Muscle of back (tissue), 11 donors: Measurements from ENCODE around the gene MAP7D3. TPM values are rescaled to one million over a fixed set of nuclear protein-coding genes. Genes with fewer than 3 reads are reported as not detected.
"Not testable (repeated sequence)": the region's sequence is repeated elsewhere in the genome, so short reads cannot be mapped to it uniquely, and the experiment has no call there.

Experiments used
- DNase-seq, 3 donors: peaks; one replicate each; pipeline versions ENCODE4 v3.0.0 to v3.0.0-alpha.2; 2013
- polyA plus RNA-seq, 10 donors: library from polyadenylated mRNA; unstranded; fragments of 120-200 nt; gene quantifications; one replicate each; pipeline ENCODE4 v1.2.1, GENCODE V29; 2013; ENCODE audit not compliant: insufficient read length in 10 of 10

MAP7D3 gene
- polyA plus RNA-seq, 10 donors: 13.4 to 22.0 (median 17.4) TPM

DNA sequence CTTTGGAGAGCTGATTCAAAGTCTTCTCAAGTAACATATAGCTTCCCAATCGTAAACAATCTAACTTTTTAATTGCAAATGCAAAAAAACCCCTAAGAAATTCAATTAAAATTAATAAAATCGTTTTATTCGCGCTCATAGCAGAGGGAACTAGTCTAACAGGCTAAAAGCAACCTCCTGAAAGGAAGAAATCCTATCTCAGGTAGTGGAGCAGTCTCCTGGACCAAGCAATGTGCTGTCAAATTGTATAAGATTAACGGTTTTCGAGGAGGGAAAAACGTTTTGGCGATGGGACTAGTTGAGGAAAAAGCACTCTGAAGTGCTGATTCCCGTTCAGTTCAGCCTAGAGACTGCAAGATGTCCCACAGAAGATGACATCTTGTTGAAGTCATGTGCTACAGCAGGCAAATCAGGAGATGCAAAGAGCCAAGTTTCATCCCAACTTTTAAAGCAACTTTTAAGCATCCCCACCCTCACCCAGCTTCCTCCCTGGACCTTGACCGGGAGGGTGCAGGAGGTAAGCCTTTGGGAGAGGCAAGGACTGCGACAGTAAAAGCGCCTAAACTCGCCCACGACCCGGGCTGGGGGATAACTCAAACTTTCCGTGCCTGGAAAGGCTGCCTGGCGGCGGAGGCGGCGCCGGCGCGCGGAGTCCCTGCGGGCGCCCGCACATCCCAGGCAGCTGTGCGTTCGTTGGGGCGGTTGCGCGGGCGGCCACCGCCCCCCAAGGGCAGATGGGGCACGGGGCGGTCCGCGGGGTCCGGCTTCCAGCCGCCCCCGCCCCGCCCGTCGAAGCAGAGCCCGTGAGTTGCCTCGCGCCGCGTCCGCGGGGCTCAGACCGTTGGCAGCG, 784 bp downstream of the MAP7D3 start:
- DNase-seq: peak in 1 of 3 donors; percentile 75

DNA sequence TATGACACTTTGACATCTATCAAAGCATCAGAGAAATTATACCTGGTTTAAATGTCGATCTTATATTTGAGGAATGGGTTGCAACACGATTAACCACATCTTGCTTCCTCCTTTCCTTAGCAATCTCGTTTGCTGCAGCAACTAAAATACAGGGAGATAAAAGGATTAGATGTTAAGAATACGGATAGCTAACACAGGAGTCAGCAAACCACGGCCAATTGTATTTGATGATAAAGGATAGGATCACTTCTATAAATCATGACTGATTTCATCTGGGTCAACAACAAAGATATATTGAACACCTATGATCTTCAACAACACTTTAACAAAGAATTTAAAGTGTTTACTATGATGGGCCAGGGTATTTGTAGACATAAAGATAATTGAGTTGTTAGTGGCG, 5.0 kb downstream of the MAP7D3 start:
- no peak for DNase-seq

DNA sequence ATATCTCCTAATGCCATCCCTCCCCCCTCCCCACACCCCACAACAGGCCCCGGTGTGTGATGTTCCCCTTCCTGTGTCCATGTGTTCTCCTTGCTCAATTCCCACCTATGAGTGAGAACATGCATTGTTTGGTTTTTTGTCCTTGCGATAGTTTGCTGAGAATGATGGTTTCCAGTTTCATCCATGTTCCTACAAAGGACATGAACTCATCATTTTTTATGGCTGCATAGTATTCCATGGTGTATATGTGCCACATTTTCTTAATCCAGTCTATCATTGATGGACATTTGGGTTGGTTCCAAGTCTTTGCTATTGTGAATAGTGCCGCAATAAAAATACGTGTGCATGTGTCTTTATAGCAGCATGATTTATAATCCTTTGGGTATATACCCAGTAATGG, 13.4 kb downstream of the MAP7D3 start:
- DNase-seq: not testable (repeated sequence)

DNA sequence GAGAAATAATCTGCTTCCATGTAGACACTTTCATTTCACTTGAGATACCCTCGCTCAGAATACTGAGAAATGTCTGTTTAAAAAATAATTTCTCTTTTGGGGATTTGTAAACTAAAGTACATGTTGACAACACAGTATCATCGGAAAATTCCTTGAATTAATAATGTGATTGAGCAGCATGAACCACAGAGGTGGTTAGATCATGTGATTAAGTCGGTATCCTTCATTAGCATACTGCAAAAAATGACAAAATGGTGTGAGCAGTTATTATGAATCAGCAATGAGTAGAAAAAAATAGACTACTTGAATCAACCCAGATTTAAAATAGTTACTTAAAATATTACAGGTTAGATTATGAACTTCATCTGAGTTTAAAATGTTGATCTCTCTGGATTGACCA, 14.1 kb downstream of the MAP7D3 start:
- DNase-seq: no peak

DNA sequence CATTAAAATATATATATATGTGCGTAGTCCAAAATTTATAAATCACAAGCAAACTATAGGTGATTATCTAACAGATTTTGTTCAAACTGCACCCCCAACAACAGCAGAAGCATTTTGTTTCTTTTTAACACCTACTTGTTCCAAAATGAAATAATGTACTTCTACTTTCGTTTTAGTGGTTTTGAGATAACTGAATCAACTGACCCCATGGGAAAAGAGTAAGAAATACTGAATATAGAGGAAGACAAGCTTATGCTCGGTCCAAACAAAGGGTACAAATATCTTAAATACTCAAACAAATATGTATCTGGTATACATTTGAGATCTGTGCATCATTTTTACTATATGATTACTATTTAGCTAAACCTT, 22.4 kb downstream of the MAP7D3 start:
- no peak for DNase-seq

DNA sequence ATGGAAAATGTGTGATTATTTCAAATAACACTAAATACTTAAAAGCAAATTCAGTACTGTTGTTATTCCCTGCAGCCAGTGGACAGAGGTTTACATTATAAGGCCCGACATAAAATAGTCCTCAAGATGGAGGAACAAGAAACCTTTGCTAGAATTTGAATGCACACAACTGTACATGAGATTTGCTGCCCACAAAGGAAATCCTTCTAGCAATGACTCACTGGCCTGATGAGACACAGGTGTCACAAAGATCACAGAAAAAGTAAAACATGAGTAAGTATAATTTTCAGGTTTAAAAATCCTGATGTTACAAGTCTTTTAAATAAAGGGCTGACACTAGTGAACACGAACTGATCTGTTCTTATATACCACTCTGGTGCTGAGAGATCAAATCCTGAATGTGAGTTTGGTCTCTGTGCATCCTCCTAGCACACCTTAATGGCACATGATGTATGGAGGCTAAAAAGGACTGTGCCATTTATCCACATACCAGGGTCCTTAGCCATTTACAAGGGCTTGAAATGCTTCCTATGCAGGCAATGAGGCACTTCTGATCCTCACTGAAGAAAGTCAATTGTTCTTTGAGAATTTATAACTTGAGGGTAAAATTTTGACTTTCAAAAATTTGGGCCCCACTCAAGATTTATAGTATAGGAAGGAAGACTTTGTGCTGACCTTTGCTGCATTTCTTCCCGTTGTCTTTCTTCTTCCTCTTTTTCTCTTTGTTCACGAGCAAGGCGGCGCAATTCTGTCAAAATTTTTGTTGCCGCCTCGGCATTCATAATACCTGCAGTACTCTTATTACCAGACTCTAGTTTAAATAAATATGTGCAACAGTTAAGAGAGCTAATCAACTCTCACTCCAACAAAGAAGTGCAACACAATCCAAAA, 23.0 kb downstream of the MAP7D3 start:
- no peak for DNase-seq

DNA sequence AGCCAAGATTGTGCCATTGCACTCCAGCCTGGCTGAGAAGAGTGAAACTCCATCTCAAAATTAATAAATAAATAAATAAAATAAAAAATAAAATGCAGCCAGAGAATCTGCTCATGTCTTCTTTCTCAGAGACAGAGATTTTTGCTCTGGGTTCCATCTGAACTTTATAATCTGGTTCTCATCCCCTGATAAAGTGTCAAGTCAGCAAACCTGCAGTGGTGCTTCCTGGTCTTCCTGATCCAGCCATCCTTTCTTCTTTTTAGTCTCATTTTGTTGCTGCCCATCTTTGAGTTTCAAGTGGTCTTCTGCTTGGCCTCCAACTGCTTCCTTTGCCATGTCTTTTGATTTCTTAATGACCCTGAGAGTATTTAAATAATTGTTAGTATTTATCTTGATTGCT, 24.1 kb downstream of the MAP7D3 start:
- DNase-seq: no peak

DNA sequence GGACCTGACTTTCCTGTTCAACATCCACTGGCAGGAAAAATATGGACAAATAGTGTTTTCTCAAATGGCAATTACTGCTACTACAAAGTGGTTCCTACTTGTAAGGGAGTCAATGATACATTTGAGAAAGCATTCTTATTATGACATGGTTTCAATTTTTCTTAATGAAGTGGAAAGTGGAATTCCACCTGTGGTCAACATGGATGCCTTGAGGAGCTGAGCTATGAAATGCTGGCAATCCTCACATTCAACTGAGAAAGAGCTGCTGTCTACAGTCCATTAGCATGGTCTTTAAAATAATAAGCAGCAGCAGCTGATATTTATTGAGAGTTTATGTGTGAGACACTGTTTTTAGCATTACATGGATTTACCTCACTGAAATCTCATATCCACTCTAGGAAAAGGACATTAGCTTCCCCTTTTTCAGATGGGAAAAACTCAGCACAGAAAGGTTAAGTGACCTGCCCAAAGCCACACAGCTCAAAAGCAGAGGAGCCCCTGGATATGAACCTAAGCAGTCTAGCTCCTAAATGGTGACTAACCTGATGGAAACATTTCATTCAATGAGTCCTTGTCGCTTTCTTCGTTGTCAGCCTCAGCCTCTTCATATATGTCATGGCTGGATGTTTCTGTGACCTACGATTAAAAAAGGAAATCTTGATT, 29.2 kb downstream of the MAP7D3 start:
- no peak for DNase-seq

DNA sequence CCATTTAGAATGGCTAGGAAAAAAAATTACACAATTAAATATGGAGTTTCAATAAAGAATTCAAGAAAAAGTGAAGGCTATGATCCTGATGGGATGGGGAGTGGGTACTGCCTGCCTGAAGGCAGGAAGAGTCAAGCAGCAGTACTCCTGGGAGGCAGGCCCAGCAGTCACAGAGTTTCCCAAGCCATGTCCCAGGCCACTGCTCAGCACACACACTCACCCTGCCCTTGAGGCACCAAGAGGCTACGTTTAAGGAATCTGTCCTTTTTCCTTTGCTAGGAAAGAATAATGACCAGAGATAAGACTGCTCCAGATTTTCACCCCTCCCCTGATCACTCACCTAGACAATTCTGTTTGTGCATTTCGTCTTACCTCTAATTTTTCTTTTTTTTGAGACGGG, 30.2 kb downstream of the MAP7D3 start:
- no peak for DNase-seq

DNA sequence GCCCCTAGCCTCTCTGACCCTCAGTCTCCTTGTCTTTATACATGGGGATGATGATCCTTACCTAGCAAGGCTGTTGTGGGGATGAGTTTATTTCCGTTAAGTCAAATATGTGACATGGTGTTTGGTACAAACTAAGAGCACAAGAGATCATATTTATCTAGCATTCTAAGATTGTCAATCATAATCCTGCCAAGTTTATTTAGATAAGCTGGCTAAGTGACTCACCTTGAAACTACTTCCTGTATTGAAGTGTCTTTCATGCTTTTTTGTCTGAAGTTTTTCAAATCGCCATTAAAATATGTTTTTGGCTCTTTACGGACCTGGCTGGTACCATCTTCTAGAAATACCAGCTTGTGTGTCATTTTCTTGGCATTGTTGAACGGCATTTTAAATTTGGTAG, 30.7 kb downstream of the MAP7D3 start:
- DNase-seq: no peak

DNA sequence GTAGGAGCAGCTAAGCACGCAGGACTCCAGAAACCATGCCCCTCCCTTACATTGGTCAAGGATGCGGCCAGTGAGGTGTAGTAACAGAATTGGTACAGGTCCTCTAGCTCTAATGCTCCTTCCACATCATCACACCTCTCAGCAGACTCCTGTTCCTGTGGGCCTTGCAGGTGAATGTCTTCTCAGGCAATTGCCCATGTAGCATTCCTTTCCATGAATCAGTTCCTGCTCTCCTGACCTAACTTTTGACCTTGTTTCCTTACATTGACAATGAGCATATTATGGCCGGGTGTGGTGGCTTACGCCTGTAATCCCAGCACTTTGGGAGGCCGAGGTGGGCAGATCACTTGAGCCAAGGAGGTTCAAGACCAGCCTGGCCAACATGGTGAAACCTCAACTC, 31.3 kb downstream of the MAP7D3 start:
- no peak for DNase-seq

DNA sequence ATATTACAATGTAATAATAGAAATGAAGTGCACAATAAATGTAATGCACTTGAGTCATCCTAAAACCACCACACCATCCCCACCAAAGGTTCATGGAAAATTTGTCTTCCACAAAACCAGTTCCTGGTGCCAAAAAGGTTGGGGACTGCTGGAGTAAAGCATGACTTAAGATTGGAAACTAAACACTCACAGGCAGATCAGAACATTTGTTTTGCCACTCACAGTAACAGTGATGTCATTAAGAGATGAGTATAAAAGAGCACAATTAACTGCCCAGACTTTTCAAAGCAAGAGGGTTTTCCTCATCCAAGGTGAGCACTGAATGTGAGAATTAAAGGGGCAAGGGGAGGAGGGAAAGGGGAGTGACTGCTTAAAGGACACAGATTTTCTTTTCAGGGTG, 35.6 kb downstream of the MAP7D3 start:
- no peak for DNase-seq

DNA sequence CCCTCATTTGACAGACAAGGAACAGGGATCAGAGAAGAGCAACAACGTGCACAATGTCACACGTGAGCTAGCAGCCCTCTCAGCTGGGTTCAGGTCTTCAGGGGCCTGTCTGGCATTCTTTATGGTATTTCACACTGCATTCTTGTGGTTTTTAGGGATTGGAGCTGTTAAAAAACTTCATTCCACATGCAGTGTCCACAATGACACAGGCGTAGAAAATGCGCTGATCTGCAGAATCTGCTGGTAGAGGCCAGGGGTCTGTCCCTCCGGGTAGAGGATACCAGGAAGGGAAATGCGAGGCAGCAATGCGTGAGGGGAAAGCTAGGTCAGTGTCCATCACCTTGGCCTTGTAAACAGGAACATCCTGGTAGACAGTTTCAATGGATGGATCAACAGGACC, 36.6 kb downstream of the MAP7D3 start:
- DNase-seq: peak in 2 of 3 donors; percentile 55 to 85

DNA sequence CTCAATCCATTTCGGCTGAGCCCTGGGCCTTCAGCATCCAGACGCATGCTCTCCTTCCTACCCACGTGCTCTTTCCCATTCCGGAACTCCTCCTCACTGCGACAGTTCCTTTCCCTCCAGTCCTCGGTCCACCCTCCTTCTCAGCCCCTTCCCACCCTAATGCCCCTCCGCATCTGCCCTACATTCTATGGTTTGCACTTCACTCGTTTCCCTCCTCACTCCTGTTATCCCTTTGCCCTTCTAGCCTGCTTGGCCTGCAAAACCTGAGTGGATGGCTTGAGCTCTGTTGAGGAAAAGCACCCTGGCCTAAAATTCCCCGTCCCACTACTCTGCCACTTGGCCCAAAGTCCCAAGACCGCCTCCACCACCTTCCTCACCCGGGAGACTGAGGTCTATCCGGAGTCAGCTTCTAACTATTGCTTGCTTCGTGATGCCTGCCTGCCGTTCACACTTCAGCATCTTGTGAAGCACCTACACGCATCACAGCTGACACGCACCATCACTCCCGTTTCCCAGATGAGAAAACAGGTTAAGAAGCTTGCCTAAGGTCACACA, 38.6 kb downstream of the MAP7D3 start:
- DNase-seq: no peak

DNA sequence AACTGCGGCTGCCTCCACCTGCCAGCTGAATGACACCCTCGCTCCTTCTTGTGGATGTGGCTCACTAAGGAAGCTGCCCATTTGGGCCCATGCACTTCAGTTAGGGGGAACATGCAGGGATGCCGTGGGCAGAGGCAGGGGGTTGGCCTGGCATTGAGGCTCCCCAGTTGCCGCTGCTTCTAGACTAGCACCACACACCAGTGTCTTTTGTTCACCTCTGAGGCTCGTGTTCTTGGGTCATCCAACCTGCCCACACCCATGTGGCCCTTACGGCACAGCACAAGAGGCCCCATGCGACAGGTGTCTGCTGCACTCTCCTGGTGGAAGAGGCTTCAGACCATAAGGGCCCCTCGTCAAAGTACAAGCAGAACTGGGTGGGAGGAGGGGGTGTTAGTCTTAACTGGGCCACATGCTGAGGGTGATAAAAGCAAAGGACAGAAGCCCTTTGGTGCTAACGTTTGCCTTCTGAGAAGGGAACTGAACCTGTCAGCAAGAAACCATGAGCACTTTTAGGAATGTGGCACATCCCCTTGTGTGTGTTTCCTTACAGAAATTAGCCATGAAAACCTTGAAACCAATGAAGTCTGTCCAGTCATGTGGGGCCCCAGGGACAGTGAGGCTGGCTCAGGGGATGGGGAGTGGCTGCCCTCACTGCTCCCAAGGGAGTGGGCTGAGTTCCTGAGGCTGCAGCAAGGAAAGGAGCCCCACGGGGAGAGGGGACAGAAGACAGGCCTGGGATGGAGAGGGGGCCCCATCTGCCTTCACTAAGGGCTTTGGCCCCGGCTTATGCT, 39.2 kb downstream of the MAP7D3 start:
- no peak for DNase-seq

DNA sequence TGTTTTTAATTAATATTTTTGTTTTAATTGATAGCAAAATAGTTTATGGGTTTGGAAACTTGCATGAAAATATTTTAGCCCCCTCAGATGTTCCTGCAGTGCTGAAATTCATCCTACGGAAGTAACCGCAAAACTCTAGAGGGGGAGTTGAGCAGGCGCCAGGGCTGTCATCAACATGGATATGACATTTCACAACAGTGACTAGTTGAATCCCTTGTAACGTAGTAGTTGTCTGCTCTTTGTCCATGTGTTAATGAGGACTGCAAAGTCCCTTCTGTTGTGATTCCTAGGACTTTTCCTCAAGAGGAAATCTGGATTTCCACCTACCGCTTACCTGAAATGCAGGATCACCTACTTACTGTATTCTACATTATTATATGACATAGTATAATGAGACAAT, 40.4 kb downstream of the MAP7D3 start:
- DNase-seq: no peak

DNA sequence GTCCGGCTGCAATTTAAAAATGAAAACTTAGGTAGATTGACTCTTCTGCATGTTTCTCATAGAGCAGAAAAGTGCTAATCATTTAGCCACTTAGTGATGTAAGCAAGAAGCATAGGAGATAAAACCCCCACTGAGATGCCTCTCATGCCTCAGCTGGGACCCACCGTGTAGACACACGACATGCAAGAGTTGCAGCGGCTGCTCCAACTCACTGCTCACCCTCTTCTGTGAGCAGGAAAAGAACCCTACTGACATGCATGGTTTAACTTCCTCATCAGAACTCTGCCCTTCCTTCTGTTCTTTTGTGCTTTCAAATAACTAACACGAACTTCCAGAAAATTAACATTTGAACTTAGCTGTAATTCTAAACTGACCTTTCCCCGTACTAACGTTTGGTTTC, 41.0 kb downstream of the MAP7D3 start:
- no peak for DNase-seq

DNA sequence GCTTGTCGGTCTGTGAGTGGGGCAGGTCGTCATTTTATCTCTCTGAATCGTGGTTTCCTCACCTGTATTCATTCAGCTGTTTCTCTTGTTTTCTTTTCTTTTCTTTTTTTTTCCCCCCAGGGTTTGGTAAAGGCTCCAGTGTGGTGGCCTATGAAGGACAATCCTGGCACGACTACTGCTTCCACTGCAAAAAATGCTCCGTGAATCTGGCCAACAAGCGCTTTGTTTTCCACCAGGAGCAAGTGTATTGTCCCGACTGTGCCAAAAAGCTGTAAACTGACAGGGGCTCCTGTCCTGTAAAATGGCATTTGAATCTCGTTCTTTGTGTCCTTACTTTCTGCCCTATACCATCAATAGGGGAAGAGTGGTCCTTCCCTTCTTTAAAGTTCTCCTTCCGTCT, 41.4 kb downstream of the MAP7D3 start:
- DNase-seq: no peak

DNA sequence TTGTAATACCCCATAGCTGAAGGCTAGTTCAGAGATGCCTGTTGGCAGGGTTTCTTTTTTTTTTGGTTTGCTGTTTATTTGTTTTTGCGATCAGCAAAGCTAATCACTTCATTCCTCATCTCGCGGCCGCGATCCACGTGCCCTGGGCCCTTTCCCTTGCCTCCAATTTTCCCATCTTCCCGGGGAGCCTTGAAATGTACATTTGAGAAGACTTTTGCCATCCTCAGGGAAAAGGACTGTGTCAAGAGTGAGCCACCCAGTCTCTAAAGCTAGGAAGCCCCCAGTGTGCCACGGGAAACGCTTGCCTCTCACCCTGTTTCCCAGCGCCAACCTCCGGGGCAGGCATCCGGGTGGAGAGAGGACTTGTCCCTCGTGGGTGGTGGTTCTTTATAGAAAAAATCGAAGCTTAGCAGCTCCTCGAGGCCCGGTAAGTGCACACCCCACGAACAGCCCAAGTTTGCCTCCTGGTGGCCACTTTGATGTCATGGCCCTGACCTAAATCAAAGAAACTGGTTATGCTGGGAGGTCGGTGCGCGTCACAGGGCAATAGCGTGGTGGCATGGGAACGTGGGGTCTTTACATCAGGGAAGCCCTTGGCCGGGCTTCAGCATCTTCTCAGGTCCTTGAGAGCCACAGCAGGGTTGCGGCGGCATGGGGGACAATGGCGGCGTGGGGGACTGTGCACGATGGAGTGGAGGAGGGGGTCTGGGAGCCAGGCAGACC, 42.0 kb downstream of the MAP7D3 start:
- DNase-seq: peak in 1 of 3 donors; percentile 55

DNA sequence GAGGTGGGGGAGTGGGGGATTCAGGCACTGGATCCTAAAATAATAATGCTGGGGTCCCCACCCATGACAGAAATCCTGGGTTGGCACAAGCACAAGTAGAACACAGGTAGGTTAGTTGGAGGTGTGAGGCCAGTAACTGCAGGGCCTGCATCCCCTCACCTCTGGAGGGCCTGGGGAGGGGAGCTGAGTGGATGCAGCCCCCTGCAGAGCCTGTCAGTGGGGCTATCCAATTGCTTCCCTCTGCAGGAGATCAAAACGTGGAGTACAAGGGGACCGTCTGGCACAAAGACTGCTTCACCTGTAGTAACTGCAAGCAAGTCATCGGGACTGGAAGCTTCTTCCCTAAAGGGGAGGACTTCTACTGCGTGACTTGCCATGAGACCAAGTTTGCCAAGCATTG, 43.7 kb downstream of the MAP7D3 start:
- DNase-seq: no peak

DNA sequence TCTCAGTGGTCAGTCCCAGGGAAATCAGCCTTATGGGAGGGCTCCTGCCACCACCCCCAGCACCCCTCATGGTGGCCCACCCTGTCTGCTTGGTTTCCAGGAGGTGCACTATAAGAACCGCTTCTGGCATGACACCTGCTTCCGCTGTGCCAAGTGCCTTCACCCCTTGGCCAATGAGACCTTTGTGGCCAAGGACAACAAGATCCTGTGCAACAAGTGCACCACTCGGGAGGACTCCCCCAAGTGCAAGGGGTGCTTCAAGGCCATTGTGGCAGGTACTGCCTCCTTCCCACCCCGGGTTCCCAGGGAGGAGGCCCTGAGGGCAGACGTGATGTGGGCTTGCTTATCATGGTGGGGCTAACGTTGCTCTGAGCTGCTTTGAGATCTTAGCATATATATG, 44.3 kb downstream of the MAP7D3 start:
- DNase-seq: no peak
